Adrenal gland (tissue), 5 donors: ENCODE measurements around the gene NENF.

Source experiments
- CTCF ChIP-seq, 6 experiments: fragments of 450-650 bp in 4 of 6; fragments of 200-600 bp in 2 of 6; sonication (generic) in 1 of 6; IDR thresholded peaks; 1 replicate in 5 of 6; 2 replicates in 1 of 6; pipeline versions ENCODE4 v1.5.1 to v1.8.0; 2016 to 2021; ENCODE audit warnings: antibody characterized with exemption in 6 of 6, mild to moderate bottlenecking in 2 of 6, moderate library complexity in 1 of 6
- POLR2A ChIP-seq, 2 donors: fragments of 450-650 bp; IDR thresholded peaks; one replicate each; pipeline ENCODE4 v1.6.1; 2017; ENCODE audit warnings: antibody characterized with exemption in 2 of 2, mild to moderate bottlenecking in 2 of 2, moderate library complexity in 1 of 2
- donor health status: DM: no; HTN: no; CAD: no.

GRCh38 chr1:212454741-212455140 lies 22.0 kb downstream of the NENF start:
- no peak for TF ChIP-seq CTCF (IDR thresholded peaks at IDR 0.05)
- TF ChIP-seq POLR2A (IDR thresholded peaks at IDR 0.05): no peak
